NCI-H1930 (cell line): Measurements from ENCODE around the gene MX1.

Experiments used
- DNase-seq, 2 experiments: peaks; one replicate each; lab custom pipeline; 2025; lab: John Stamatoyannopoulos, UW

Gene MX1

GRCh38 chr21:41460578-41461527, 34.8 kb downstream of the MX1 start:
- peak; percentile 4 to 22 for DNase-seq

GRCh38 chr21:41465176-41465781, 39.2 kb downstream of the MX1 start:
- no peak for DNase-seq

GRCh38 chr21:41466024-41466820, 40.2 kb downstream of the MX1 start:
- no peak for DNase-seq

- DNase-seq: no peak
These were observed 44.0 kb downstream of the MX1 start for GRCh38 chr21:41470054-41470453.

- no peak for DNase-seq
These were observed 46.9 kb downstream of the MX1 start for GRCh38 chr21:41472753-41473548.

- no peak for DNase-seq
These were observed 49.8 kb downstream of the MX1 start for GRCh38 chr21:41475714-41476420.

- DNase-seq: no peak
These were observed 51.7 kb downstream of the MX1 start for GRCh38 chr21:41477641-41478318.

GRCh38 chr21:41478319-41479177, 52.5 kb downstream of the MX1 start:
- DNase-seq: no peak

- DNase-seq: no peak
These were observed 53.6 kb downstream of the MX1 start for GRCh38 chr21:41479686-41480085.

- no peak for DNase-seq
These were observed 54.1 kb downstream of the MX1 start for GRCh38 chr21:41480086-41480690.

- no peak for DNase-seq
These were observed 55.2 kb downstream of the MX1 start for GRCh38 chr21:41481191-41481590.

- DNase-seq: no peak
These were observed 56.3 kb downstream of the MX1 start for GRCh38 chr21:41482301-41482700.

- DNase-seq: no peak
These were observed 56.9 kb downstream of the MX1 start for GRCh38 chr21:41482980-41483379.

- DNase-seq: no peak
These were observed 57.4 kb downstream of the MX1 start for GRCh38 chr21:41483415-41483814.

GRCh38 chr21:41483973-41484372, 57.9 kb downstream of the MX1 start:
- no peak for DNase-seq

- no peak for DNase-seq
These were observed 61.0 kb downstream of the MX1 start for GRCh38 chr21:41487082-41487481.

GRCh38 chr21:41488080-41488479, 62.0 kb downstream of the MX1 start:
- no peak for DNase-seq

GRCh38 chr21:41489329-41489728, 63.3 kb downstream of the MX1 start:
- DNase-seq: no peak

- DNase-seq: no peak
These were observed 64.3 kb downstream of the MX1 start for GRCh38 chr21:41490330-41490729.
